Measurements from ENCODE around the gene GPATCH8. TPM values are rescaled to one million over a fixed set of nuclear protein-coding genes. Genes with fewer than 3 reads are reported as not detected.
A peak's percentile ranks its signal among the peaks of the same experiment; 100 is the strongest.

GPATCH8 gene
- total and polyA plus RNA-seq, 2 of the 8 experiments (the other 6 are each of a cell fraction or from before 2014, with no cell fraction given), result 20.5 to 58.1 TPM

GRCh38 chr17:44543213-44543904 is 40.2 kb upstream of the GPATCH8 start (continued):
- TF ChIP-seq ATF3 (IDR thresholded peaks at IDR 0.05; ENCODE audit: insufficient read depth, low read depth, low read length) (no peak), SIRT6 (IDR thresholded peaks at IDR 0.05; ENCODE audit: low read length) (no peak), TAF7 (optimal IDR thresholded peaks at IDR 0.05; ENCODE audit: borderline replicate concordance, low read depth, low read length) (no peak), EP300 (IDR thresholded peaks at IDR 0.05; ENCODE audit: borderline replicate concordance in 1 of 2, low read depth in 2 of 2, low read length in 2 of 2) (peak; percentile 41 to 98), POLR2AphosphoS5 (IDR thresholded peaks at IDR 0.05; ENCODE audit: low read depth, low read length) (no peak), SAP30 (IDR thresholded peaks at IDR 0.05; ENCODE audit: insufficient read depth, insufficient replicate concordance, low read length) (no peak), SRF (IDR thresholded peaks at IDR 0.05; ENCODE audit: low read depth, low read length) (no peak)
- TF ChIP-seq, protein P1, sequence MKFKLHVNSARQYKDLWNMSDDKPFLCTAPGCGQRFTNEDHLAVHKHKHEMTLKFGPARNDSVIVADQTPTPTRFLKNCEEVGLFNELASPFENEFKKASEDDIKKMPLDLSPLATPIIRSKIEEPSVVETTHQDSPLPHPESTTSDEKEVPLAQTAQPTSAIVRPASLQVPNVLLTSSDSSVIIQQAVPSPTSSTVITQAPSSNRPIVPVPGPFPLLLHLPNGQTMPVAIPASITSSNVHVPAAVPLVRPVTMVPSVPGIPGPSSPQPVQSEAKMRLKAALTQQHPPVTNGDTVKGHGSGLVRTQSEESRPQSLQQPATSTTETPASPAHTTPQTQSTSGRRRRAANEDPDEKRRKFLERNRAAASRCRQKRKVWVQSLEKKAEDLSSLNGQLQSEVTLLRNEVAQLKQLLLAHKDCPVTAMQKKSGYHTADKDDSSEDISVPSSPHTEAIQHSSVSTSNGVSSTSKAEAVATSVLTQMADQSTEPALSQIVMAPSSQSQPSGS (IDR thresholded peaks at IDR 0.05; ENCODE audit: low read length), result peak; percentile 59; the same call in 1 of the 2 replicates

All from H1 (cell line).